8988T (cell line): ENCODE measurements around the gene AZI2.

ENCODE experiments used
- DNase-seq: peaks from one replicate; pipeline ENCODE4 v3.0.0; 2011

Gene AZI2

DNA sequence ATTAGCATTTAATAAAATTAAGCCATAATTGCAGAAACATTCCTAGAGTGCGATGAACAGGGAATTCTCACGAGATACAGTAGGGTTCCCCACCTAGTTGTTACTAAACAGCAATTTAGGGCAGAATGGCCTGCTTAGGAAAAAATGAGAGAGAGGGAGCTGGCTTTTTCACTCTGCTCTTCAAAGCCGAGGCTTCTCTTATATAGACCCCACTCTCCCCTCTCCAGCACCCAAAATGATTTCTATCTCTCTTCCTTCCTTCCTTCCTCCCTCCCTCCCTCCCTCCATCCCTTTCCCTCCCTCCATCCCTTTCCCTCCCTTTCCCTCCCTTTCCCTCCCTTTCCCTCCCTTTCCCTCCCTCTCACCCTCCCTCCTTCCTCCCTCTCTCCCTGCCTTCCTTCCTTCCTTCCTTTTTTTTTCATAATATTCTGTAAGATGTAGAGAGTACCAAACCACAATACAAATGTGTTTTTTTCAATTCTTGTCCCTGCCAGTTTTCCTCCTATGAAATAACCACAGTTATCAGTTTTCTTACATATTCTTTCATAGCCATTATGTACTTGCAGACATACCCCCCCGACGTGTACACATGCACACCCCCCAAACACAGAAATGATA lies 48.2 kb downstream of the AZI2 start:
- no peak for DNase-seq

DNA sequence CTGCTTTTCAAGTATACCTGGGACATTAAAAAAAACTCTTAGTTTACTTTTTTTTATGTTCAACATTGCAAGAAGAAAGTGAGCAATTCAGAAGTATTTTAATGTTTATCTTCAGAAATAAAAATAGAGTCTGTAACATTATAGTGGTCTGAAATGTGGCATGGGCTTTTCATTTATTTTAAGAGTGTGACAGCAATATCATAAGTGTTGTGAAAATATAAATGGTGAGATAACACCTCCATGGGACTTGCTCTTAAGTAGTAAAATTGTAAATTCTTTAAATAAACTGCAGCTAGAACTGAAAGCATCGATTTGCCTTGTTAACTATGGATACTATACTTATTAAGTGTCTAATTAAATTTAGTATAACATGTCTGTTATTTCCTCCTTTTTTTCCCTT lies 48.9 kb downstream of the AZI2 start:
- DNase-seq, result no peak

DNA sequence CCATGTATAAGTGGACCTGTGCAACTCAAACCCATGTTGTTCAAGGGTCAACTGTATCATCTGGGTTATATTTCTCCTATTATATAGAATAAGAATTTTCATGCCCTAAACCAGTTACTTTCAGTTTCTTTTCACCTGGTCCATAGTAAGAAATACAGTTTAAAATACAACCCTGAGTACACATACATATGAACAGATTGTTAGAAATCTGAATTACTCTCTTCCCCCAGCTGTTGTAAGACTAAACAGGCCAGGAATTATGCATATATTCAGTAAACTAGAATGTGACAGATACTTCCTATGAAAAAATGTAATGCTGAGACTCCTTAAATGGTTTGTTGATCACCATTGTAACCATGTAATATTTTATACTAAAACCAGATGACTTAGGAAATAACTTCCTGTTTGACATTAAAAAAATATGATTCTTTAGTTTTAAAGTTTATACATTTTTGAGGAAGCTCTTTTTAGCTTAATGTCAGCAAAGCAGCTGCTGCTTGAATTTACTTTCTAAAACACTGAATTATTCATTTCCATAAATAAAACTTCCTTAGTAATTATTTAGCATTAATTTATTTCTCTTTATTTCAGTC lies 52.6 kb downstream of the AZI2 start:
- DNase-seq, result no peak

DNA sequence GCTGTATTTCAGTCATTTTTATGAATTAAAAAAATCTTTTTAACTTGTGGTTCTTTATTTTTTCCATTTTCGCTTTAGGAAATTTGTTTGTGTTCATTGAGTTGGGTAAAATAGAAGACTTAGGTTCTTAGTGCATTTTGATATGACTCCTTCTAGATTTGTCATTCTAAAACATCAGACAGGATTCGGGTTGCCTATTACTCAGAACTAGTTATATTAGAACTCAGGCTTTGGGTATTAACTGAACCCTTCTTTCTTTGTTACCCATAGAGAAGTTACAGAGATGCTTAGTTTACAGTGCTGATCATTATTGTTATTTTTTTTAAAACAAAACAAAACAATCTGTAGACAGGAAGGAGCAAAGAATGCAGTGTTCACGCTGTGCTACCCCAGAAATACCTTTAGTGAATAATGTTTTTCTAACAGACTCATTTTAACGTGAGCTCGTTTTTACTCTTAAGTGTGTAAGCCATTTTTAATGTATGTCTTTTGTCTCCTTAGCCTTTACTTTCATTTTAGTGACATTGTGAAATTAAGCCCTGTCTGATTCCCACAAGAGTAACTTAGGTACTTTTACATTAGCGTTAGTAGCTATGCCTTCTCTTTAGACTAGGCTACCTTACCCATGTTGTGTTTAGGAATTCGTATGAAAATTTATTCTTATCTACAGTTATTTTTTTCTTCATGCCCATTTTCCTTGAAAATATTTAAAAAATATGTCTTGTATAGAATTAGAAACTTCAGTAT lies 53.8 kb downstream of the AZI2 start:
- no peak for DNase-seq

DNA sequence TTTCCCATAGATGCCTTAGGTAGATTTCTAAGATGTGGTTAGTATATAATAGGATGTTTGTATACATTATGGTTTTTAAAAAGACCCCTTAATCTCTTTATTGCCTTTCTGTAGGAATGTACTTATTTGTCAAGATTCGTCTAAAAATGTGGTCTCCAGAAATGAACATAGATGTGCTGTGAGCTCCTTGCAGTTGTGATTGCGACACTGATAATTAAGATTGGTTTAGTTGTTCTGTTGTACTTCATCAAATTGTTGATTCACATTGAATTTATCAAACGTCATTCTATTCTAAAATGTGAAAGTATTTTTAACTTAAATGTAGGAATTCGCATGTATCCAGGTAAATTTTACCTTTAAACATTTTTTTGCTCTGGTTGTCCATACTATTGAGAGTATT lies 56.0 kb downstream of the AZI2 start:
- no peak for DNase-seq

DNA sequence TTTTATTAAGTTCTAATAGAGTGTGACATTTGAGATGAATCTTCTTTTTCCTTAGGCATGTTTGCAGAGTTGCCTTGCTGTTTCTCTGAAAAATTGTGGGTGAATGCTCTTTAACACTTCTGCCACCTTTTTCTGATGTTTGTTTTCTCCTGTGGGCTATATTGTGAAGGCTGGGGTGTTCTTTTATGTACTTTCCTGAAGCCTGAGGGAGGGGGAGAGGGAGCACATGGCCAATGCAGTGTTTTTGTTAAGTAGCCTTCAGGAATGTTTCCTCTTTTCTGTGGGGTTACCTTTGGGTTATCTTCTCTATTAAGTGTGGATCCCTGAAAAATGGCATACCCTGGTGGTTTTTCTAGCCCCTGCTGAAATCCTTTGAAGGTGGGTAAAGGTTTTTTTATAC lies 57.0 kb downstream of the AZI2 start:
- no peak for DNase-seq

DNA sequence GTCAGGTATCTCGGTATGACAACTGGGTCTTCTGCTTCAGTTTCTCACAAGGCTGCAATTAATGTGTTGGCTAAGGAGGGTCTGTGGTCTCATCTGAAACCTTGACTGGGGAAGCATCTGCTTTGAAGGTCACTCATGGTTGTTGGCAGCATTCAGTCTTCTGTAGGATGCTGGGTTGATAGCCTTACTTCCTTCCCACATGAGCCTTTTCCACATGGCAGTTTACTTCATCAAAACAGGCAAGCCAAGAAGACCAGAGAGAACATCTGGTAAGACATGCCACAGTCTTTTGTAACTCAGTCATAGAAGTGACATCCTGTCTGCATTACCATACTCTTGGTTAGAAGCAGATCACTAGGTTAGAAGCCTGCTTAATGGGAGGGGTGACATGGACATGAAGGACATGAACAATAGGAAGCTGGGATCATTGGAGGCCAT lies 57.7 kb downstream of the AZI2 start:
- no peak for DNase-seq

DNA sequence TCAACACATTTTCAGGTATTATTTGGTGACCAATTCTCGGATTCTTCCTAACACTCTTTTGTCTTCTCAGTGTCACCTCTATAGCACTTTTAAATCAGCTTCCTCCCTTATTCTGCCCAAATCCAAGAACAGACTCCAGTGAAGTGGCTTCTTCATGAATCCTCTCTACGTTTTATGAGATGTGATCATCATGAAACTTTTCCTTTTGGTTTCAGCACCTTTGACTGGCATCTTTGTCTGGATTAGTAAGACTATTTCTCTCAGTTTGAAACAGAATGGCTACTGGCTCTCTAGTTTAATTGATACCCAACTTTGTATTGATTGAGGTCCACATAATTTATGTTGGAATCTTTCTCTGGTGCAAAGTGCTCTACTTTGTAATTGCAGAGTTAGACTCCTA lies 61.6 kb downstream of the AZI2 start:
- DNase-seq, result no peak

DNA sequence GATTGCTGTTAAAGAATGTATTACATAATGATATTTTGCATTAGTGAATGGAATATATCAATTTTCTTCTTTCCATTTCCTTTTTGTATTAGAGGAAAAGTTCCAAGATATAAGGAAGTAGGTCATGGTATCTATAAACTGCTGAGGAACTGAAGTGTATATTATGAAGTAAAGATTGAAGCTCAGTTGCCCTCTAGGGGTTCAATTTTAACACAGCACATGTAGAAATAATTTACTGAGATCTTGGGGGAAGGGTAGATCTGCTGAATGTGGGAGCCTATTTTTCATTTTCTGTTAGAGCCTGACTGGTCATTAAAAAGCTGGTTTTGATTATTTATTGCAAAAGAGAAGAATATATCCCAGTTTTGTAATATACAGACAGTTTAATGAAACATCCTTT lies 62.0 kb downstream of the AZI2 start:
- no peak for DNase-seq

DNA sequence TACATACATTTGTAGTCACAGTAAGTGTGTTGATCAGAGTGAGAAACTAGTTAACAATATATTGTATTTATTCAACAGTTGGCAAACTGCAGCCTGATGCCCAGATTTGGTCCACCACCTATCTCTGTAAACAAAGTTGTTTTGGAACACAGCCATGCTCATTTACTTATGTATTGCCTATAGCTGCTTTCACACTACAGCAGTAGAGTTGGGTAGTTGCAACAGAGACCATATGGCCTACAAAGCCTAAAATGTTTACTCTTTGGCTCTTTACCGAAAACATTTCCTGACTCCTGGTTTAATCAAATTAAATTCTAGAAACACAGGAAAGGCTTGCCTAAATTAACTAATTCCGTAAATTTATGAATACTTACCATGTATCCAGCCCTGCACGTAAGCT lies 67.8 kb downstream of the AZI2 start:
- no peak for DNase-seq

DNA sequence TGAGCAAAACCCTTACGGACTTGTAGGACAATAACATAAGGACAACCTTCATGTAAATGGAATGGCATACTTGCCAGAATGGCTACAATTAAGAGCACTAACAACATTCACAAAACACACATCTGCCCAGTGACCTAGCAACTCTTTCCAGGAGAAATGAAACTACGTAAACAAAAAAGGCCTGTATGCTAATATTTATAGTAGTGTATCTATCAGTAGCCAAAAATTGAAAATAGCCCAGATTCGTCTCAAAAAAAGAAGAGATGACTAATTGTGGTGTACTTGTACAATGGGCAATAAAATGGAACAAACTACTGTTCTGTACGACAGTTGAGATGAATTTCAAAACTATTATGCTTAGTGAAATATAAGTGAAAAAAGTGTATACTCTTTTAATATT lies 68.9 kb downstream of the AZI2 start:
- DNase-seq, result no peak

DNA sequence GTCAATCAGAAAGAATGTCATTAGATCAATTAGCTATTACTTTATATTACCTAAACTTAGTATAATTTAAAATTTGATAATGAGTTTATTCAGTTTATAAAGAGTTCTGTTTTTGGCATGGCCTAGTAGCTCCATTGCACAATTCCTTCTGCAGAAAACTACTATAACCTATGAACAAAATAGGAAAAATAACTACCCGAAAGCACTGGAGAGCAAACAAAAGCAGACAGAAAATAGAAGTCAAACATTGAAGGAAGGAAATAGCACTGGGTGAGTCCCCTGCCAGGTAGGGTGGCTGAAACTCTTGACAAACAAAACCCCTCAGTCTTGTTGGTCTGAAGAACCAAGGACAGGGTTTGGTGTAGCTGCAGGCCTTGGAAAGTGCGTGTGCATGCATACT lies 69.7 kb downstream of the AZI2 start:
- DNase-seq, result no peak

DNA sequence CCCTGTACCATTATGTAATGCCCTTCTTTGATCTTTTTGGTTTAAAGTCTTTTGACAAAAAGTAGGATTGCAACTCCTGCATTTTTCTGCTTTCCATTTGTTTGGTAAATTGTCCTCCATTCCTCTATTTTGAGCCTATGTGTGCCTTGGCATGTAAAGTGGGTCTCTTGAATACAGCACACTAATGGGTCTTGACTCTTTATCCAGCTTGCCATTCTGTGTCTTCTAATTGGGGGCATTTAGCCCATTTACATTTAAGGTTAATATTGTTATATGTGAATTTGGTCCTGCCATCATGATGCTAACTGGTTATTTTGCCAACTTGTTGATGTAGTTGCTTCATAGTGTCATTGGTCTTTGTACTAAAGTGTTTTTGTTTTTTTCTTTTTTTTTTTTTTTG lies 74.8 kb downstream of the AZI2 start:
- DNase-seq, result no peak
